Thyroid gland (tissue), 4 donors: ENCODE data around the gene STUM.

Source experiments
- POLR2A ChIP-seq, 2 donors: fragments of 450-650 bp; IDR thresholded peaks; one replicate each; pipeline ENCODE4 v1.6.1; 2017; ENCODE audit warnings: antibody characterized with exemption in 2 of 2, mild to moderate bottlenecking in 2 of 2, moderate library complexity in 1 of 2
- TF ChIP-seq, protein P1 (sequence below), 6 experiments: fragments of 200-600 bp in 3 of 6; fragments of 450-650 bp in 3 of 6; sonication (generic) in 3 of 6; IDR thresholded peaks; one replicate each; pipeline ENCODE4 v1.5.1; 2016 to 2019; ENCODE audit warnings: antibody characterized with exemption in 6 of 6, mild to moderate bottlenecking in 2 of 6, inconsistent platforms in 1 of 6, moderate library complexity in 1 of 6

- TF ChIP-seq, protein P1, sequence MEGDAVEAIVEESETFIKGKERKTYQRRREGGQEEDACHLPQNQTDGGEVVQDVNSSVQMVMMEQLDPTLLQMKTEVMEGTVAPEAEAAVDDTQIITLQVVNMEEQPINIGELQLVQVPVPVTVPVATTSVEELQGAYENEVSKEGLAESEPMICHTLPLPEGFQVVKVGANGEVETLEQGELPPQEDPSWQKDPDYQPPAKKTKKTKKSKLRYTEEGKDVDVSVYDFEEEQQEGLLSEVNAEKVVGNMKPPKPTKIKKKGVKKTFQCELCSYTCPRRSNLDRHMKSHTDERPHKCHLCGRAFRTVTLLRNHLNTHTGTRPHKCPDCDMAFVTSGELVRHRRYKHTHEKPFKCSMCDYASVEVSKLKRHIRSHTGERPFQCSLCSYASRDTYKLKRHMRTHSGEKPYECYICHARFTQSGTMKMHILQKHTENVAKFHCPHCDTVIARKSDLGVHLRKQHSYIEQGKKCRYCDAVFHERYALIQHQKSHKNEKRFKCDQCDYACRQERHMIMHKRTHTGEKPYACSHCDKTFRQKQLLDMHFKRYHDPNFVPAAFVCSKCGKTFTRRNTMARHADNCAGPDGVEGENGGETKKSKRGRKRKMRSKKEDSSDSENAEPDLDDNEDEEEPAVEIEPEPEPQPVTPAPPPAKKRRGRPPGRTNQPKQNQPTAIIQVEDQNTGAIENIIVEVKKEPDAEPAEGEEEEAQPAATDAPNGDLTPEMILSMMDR (IDR thresholded peaks at IDR 0.05) = no peak
- no peak for TF ChIP-seq POLR2A (IDR thresholded peaks at IDR 0.05)
Observed at GRCh38 chr1:226518375-226518774, 30.2 kb upstream of the STUM start.
